ENCODE results near the gene CELF4.

CELF4 gene

DNA sequence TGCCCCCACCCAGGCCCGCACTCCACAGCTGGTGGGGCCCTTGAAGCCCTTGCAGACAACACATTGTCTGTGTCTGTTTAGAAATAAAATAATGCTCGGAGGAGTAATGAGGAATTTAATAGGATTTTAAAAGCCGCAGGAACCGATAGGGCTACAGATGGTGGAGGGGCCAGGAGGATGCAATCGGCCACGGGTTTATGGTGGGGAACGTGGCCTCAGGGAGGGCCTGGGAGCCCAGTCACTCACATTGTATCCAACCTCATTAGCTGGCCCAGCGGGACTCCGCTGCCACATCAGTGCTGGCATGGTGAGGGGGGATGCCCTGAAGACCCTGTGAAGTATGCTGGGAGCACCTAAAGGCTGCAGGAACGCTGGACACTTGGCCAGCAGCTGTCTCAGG, 252.0 kb downstream of the CELF4 start:
- no peaks in the 10 kb centered on the region for H3K4me1 Mint-ChIP-seq (ENCODE audit: low read depth)
- no peaks in the 10 kb centered on the region for H3K27me3 Mint-ChIP-seq (ENCODE audit: low read depth)
- H3K4me3 Mint-ChIP-seq = no peak overlapping the region
- no peaks in the 10 kb centered on the region for H3K9me3 Mint-ChIP-seq
- H3K36me3 Mint-ChIP-seq (ENCODE audit: low read depth) = no peaks in the 10 kb centered on the region
- no peak overlapping the region for H3K27ac Mint-ChIP-seq

DNA sequence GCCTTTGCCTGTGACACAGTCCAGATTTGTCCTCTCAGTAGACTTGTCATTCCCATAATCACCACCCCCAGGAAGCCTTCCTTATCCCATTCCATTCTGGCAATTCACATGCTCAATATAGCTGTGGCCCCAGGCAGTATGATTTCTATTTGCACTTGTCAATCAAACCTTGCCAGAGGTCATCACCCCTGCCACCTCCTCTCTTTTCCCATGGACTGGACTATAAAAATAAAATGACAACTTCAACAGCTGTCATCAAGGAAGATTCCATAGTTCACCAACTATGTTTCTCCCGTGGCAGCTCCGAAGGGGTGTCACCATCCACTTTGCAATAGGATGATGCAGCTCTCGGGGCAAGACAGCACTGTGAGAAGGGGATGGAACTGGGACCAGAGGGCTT, 255.7 kb downstream of the CELF4 start:
- no peaks in the 10 kb centered on the region for H3K27me3 Mint-ChIP-seq (ENCODE audit: low read depth)
- H3K9me3 Mint-ChIP-seq = no peaks in the 10 kb centered on the region
- H3K36me3 Mint-ChIP-seq (ENCODE audit: low read depth) = no peaks in the 10 kb centered on the region
- H3K27ac Mint-ChIP-seq = no peak overlapping the region
- H3K4me3 Mint-ChIP-seq = no peak overlapping the region
- H3K4me1 Mint-ChIP-seq (ENCODE audit: low read depth) = no peaks in the 10 kb centered on the region

DNA sequence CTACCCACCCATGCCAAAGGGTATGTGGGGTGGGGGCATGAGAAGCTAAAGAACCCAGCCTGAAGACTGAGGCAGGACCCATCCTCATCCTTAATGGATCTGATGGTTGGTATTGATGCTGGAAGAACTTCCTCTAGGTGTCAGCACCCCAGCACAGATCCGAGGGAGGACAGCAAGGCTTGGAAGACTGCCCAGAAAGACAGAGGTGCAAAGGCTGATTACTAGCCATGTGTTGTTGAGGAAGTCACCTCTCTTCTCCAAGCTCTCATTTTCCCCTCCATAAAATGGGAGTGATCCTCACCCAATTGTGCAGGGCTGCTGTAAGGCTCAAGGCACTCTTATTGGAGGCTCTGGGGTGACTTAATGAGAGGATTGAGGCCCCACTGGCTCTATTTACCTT, 256.5 kb downstream of the CELF4 start:
- Mint-ChIP-seq H3K4me3 (no peak overlapping the region), H3K27me3 (ENCODE audit: low read depth) (no peaks in the 10 kb centered on the region), H3K4me1 (ENCODE audit: low read depth) (no peaks in the 10 kb centered on the region), H3K9me3 (no peaks in the 10 kb centered on the region), H3K36me3 (ENCODE audit: low read depth) (no peaks in the 10 kb centered on the region), H3K27ac (no peak overlapping the region)

DNA sequence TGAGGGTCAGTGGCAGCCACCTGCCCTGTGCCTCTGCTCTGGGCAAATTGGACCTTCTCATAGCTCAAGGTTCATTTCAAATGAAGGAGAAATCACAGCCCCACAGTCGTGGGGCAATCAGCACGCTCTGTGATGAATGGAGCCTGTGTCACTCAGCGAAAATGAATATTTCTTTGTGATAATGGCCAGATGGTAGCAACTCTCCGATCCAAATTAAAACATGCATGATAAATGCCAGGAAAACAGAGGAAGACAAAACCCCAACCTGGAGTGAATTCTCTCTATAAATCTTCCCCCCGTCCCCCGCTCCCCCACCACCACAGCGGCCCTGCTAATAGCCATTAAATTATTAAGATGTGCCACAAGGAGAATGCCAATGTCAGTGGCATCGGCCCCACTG, 258.4 kb downstream of the CELF4 start:
- no peaks in the 10 kb centered on the region for H3K4me1 Mint-ChIP-seq (ENCODE audit: low read depth)
- no peaks in the 10 kb centered on the region for H3K27me3 Mint-ChIP-seq (ENCODE audit: low read depth)
- no peaks in the 10 kb centered on the region for H3K9me3 Mint-ChIP-seq
- H3K4me3 Mint-ChIP-seq = no peak overlapping the region
- H3K27ac Mint-ChIP-seq = no peak overlapping the region
- no peaks in the 10 kb centered on the region for H3K36me3 Mint-ChIP-seq (ENCODE audit: low read depth)

DNA sequence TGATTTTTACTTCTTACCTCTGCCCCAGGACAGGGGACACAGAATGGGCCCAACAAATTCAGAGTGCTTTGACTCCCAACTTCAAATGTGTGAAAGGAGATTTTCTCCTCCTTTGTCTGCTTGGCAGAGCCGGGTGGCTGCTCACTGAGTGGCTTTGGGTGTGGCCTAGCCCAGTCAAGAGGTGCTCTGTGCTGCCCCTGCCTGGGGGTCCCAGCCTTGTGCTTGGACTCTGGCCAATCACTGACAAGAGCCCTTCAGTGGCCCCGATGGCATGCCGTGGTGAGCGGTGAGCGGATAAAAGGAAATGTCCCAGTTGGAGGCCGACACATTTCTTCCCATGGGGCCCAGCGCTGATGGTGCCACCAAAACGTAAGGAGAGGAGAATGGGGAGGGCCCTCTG, 259.2 kb downstream of the CELF4 start:
- Mint-ChIP-seq H3K27ac (no peak overlapping the region), H3K27me3 (ENCODE audit: low read depth) (no peaks in the 10 kb centered on the region), H3K36me3 (ENCODE audit: low read depth) (no peaks in the 10 kb centered on the region), H3K4me3 (no peak overlapping the region), H3K9me3 (no peaks in the 10 kb centered on the region), H3K4me1 (ENCODE audit: low read depth) (no peaks in the 10 kb centered on the region)

DNA sequence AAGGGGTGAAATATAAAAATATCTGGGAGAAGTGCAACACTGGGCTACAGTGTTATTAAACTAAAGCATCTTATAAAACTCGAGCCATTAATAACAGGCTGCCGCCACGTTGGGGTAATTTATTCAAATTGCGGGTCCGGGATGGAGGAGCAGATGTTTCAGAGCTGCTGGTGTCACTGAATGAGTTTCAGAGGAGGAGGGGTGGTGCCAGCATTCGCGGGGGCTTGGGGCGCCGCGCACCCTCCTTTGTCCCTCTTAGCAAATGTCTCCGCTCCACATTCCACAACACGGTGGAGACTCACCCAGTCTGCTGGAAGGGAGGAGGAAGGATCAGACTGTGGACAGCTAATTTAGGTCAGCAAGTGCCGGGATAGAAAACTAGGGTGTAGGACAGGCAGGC, 260.5 kb downstream of the CELF4 start:
- Mint-ChIP-seq H3K4me3 (no peak overlapping the region), H3K9me3 (no peaks in the 10 kb centered on the region), H3K36me3 (ENCODE audit: low read depth) (no peaks in the 10 kb centered on the region), H3K4me1 (ENCODE audit: low read depth) (no peaks in the 10 kb centered on the region), H3K27me3 (ENCODE audit: low read depth) (no peaks in the 10 kb centered on the region), H3K27ac (no peak overlapping the region)

DNA sequence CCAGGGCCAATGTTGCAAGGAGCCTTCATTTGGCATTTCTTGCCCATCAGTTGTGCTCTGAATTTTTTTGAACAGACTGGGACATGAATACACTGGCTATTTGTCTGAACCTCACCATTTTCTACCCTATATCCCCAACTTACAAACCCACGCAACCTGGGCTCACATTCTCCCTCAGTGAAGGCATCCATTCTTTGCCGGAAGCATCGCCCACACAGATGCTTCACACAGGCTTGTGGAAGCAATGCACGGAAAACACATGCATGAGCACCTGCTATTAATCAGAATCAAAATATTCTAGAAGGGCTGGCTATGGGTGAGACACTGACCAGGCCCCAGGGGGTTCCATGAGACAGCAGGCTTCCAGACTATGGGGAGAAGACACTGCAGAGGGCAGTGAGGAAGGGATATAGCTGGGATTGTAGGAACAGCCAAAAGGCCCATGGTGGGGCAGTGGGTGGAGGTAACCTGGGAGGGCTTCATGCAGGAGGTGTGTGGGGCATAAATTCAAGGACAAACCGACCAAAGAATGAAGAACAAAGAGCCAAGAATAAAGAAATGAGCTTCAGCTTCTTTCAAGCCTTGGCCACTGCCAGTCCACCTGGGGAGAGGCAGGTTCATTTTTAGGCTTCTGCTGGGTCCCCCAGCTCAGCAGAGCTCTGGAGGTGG, 261.5 kb downstream of the CELF4 start:
- Mint-ChIP-seq H3K27me3 (ENCODE audit: low read depth) (no peaks in the 10 kb centered on the region), H3K27ac (no peak overlapping the region), H3K9me3 (no peaks in the 10 kb centered on the region), H3K4me1 (ENCODE audit: low read depth) (no peaks in the 10 kb centered on the region), H3K4me3 (no peak overlapping the region), H3K36me3 (ENCODE audit: low read depth) (no peaks in the 10 kb centered on the region)

DNA sequence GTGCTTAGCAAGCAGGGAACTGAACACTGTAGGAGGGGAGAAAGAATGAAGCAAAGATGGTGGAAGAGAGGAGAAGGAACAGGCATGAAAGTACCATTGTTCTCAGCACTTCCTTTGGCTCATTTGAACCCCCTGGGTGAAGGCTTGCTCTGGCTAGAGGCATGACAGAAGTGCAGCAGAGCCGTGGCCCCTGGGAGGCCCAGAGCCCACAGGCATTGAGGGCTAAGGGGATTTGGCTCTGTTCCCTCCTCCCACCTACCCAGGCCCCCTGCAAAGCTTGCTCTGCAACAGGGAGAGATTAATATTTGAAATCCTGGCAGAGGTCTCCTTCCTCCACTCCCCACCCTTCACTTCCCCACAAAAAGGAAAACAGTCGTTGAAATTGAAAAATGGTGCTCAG, 262.6 kb downstream of the CELF4 start:
- Mint-ChIP-seq H3K27ac (no peak overlapping the region), H3K9me3 (no peaks in the 10 kb centered on the region), H3K27me3 (ENCODE audit: low read depth) (no peaks in the 10 kb centered on the region), H3K4me3 (no peak overlapping the region), H3K4me1 (ENCODE audit: low read depth) (no peaks in the 10 kb centered on the region), H3K36me3 (ENCODE audit: low read depth) (no peaks in the 10 kb centered on the region)

DNA sequence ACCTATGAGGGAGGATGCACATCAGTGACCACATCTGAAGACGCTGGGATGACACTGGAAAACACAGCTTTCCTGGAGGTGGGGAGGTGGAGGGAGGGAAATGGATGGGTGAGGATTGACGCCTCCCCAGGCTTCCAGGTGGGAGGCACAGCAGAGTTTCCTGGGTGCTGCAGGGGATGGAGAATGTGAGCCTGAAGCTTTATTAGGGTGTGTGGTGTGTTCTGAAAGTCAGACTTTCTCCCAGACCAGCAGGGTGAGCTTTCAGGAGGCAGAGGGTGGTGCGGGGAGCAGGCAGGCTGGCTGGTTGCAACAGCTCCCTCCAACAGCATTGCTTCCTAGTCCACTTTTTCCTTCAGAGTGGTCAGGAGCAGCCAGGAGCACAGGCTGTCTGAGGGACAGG, 263.1 kb downstream of the CELF4 start:
- no peaks in the 10 kb centered on the region for H3K9me3 Mint-ChIP-seq
- no peaks in the 10 kb centered on the region for H3K36me3 Mint-ChIP-seq (ENCODE audit: low read depth)
- H3K27ac Mint-ChIP-seq = no peak overlapping the region
- H3K4me3 Mint-ChIP-seq = no peak overlapping the region
- no peaks in the 10 kb centered on the region for H3K4me1 Mint-ChIP-seq (ENCODE audit: low read depth)
- H3K27me3 Mint-ChIP-seq (ENCODE audit: low read depth) = no peaks in the 10 kb centered on the region

DNA sequence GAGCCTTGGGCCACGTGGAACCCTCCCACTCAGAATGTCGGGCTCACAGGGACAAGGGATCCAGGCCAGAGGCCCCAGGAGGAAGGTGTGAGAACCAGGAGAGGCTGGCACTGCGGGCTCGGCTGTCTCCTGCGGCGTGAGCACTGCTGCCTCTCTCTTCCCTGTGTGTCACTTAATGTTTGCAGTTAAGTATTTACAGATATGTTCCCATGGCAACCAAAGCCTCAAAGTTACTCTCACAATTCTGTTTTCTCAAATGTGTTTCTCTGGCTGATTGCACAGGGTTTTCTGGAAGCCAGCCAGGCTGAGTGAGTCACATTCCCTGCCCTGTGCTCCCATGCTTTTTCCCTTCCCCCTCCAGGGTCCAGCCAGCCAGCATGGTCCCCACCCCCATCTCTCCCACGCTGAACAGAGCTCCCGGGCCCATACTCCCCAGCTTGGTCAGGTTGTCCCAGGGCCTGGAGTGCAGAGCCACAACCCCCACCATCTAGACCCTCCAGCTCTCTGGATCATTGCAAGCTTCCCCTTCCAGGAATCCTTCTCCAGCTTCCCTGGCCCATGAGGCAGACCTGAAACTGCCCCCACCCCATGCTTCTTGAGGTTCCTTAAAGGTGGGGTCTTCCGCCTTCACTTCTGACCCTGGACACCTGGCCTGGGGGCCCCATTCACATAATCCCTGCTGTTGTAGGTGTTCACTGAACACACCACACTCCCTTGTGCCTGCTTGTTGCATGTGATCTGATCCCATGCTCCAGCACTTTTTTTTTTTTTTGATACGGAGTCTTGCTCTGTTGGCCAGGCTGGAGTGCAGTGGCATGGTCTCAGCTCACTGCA, 265.9 kb downstream of the CELF4 start:
- Mint-ChIP-seq H3K9me3 (no peaks in the 10 kb centered on the region), H3K27me3 (ENCODE audit: low read depth) (no peaks in the 10 kb centered on the region), H3K4me1 (ENCODE audit: low read depth) (no peaks in the 10 kb centered on the region), H3K4me3 (no peak overlapping the region), H3K36me3 (ENCODE audit: low read depth) (no peaks in the 10 kb centered on the region), H3K27ac (no peak overlapping the region)

DNA sequence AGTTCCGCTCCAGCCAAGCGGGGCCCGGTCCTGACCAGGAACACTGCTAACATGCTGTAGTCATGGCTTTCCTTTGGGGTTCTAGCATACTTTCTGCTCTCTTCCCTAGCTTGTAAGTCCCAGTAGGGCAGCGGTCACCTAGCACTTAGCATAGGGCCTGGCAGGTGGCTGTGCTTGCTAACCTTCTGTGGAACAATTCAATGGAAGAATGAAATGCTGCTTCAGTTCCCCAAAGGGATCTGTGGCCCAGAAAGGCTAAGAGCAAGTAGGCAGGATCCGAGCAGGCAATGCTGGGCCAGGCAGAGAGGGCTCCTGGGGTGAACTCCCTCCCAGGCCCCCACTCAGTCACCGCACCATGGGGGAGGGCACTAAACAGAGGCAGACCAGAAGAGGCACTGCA, 266.8 kb downstream of the CELF4 start:
- Mint-ChIP-seq H3K4me1 (ENCODE audit: low read depth) (no peaks in the 10 kb centered on the region), H3K27me3 (ENCODE audit: low read depth) (no peaks in the 10 kb centered on the region), H3K36me3 (ENCODE audit: low read depth) (no peaks in the 10 kb centered on the region), H3K27ac (no peak overlapping the region), H3K9me3 (no peaks in the 10 kb centered on the region), H3K4me3 (no peak overlapping the region)

DNA sequence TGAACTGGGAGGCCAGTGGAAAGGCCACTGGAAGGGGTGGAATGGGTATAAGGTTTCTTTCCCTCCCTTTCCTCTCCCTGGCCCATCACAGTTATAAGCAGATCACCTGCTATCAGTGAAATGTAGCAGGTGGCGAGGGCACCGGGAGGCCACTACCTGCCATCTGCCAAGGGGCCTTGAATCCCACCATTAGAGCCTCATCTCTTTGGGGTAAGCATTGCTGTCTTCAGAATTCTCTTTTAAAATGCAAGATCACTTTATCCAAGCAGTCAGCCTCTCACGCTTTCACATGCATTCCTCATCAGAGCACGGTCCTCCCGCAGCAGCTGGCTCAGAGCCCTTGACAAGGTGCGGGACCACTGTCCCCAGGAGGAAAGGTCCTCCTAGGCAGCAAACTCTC, 268.5 kb downstream of the CELF4 start:
- Mint-ChIP-seq H3K9me3 (no peaks in the 10 kb centered on the region), H3K27me3 (ENCODE audit: low read depth) (no peaks in the 10 kb centered on the region), H3K27ac (no peak overlapping the region), H3K36me3 (ENCODE audit: low read depth) (no peaks in the 10 kb centered on the region), H3K4me1 (ENCODE audit: low read depth) (no peaks in the 10 kb centered on the region), H3K4me3 (no peak overlapping the region)

DNA sequence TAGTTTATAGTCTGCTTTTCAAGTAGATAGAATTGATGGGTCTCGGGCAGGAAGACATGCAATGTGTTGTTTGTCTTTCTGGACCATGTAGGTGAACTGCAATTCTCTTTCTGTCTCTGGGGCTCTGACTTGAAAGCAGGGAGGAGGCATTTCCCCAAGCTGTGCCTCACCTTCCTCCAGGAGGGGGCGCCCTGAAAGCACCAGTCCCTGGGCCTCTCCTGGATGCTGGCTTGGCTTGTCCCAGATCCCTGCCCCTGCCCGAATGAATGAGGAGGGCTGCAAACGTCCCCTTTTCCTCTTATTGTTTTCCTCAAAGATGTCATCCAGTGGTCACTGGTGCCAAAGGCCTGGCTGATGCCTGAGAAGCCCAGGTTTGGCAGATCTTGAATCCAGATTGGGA, 270.6 kb downstream of the CELF4 start:
- Mint-ChIP-seq H3K36me3 (ENCODE audit: low read depth) (no peaks in the 10 kb centered on the region), H3K27me3 (ENCODE audit: low read depth) (no peaks in the 10 kb centered on the region), H3K27ac (no peak overlapping the region), H3K9me3 (no peaks in the 10 kb centered on the region), H3K4me1 (ENCODE audit: low read depth) (no peaks in the 10 kb centered on the region), H3K4me3 (no peak overlapping the region)

DNA sequence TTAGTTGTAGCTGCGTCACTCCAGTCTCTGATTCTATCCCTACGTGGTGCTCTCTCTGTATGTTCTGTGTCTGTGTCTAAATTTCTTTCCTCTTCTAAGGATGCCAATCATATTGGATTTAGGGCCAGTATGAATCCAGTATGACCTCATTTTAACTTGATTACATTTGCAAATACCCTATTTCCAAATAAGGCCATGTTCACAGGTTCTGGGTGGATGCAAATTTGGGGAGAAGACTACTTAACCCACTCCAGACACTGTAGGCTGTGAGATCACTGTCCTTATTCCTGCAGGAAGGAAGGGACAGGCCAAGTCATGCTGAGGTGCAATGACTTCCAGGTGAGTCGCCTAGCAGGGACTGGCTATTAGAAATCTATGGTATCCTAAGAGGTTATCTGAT, 272.2 kb downstream of the CELF4 start:
- H3K27ac Mint-ChIP-seq = no peak overlapping the region
- H3K4me1 Mint-ChIP-seq (ENCODE audit: low read depth) = no peaks in the 10 kb centered on the region
- no peaks in the 10 kb centered on the region for H3K27me3 Mint-ChIP-seq (ENCODE audit: low read depth)
- H3K9me3 Mint-ChIP-seq = no peaks in the 10 kb centered on the region
- no peak overlapping the region for H3K4me3 Mint-ChIP-seq
- H3K36me3 Mint-ChIP-seq (ENCODE audit: low read depth) = no peaks in the 10 kb centered on the region

DNA sequence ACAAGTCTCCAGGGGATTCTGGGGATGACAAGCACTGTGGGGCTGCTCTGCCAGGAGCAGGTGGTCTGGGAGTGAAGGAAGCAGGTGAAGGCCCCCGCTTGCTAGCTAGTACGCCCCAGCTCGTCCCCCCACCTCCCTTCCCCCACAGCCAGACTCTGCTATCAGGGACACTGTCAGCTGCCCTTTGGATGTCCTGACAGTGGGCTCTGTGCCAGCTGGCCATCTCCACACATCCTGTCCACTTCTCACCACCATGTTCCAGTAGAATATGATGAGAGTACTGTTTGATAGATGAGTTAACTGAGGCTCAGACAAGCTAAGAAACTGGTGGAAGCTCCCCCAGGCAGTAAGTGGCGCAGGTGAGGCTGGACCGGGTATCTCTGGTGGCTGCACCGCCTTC, 276.2 kb downstream of the CELF4 start:
- Mint-ChIP-seq H3K4me3 (no peak overlapping the region), H3K27ac (no peak overlapping the region), H3K27me3 (ENCODE audit: low read depth) (no peaks in the 10 kb centered on the region), H3K9me3 (no peaks in the 10 kb centered on the region), H3K36me3 (ENCODE audit: low read depth) (no peaks in the 10 kb centered on the region), H3K4me1 (ENCODE audit: low read depth) (no peaks in the 10 kb centered on the region)
